Smooth muscle cell (in vitro differentiated cells): ENCODE results near the gene ANP32A. TPM values are rescaled to one million over a fixed set of nuclear protein-coding genes. Genes with fewer than 3 reads are reported as not detected.

ENCODE experiments used
- DNase-seq: peaks from one replicate; lab custom pipeline; 2025; ENCODE audit not compliant: unreplicated experiment; lab: John Stamatoyannopoulos, UW
- H2AFZ ChIP-seq: fragments of 200-600 bp; sonication (generic); 2 replicates; pipeline ENCODE4 v1.6.0; 2016; ENCODE audit warnings: antibody characterized with exemption, low read depth, mild to moderate bottlenecking
- H3F3A ChIP-seq: fragments of 200-600 bp; sonication (generic); 2 replicates; pipeline ENCODE4 v1.6.0; 2017; ENCODE audit warnings: antibody characterized with exemption, low read depth
- H3K27ac ChIP-seq: fragments of 200-600 bp; sonication (generic); 2 replicates; pipeline ENCODE4 v1.5.1; 2016; ENCODE audit warnings: low read depth, mild to moderate bottlenecking
- H3K27me3 ChIP-seq: fragments of 200-600 bp; sonication (generic); 2 replicates; pipeline ENCODE4 v1.6.1; 2016; ENCODE audit warnings: low read depth, mild to moderate bottlenecking
- H3K36me3 ChIP-seq: fragments of 200-600 bp; sonication (generic); 2 replicates; pipeline ENCODE4 v1.5.1; 2016; ENCODE audit warnings: low read depth
- H3K4me1 ChIP-seq: fragments of 200-600 bp; sonication (generic); 2 replicates; pipeline ENCODE4 v1.5.1; 2016; ENCODE audit warnings: low read depth
- H3K4me2 ChIP-seq: fragments of 200-600 bp; sonication (generic); 2 replicates; pipeline ENCODE4 v1.6.0; 2016; ENCODE audit warnings: mild to moderate bottlenecking
- H3K4me3 ChIP-seq: fragments of 200-600 bp; sonication (generic); 2 replicates; pipeline ENCODE4 v1.5.1; 2016; ENCODE audit warnings: mild to moderate bottlenecking
- H3K79me2 ChIP-seq: fragments of 200-600 bp; sonication (generic); 2 replicates; pipeline ENCODE4 v1.6.0; 2016; ENCODE audit warnings: low read depth, mild to moderate bottlenecking
- H3K9ac ChIP-seq: fragments of 200-600 bp; sonication (generic); 2 replicates; pipeline ENCODE4 v1.6.0; 2016; ENCODE audit warnings: low read depth
- H3K9me3 ChIP-seq: fragments of 200-600 bp; sonication (generic); replicated peaks from 2 replicates; pipeline ENCODE4 v1.5.1; 2016; ENCODE audit warnings: low read depth
- H4K20me1 ChIP-seq: fragments of 200-600 bp; sonication (generic); 2 replicates; pipeline ENCODE4 v1.6.0; 2016; ENCODE audit warnings: low read depth
- WGBS: methylation state at CpG from one replicate; pipeline ENCODE4 v1.1.7; 2016; ENCODE audit warnings: low lambda C conversion rate; 5-methylcytosine and 5-hydroxymethylcytosine counted together
- polyA plus RNA-seq: library from polyadenylated mRNA; unstranded; fragments of >200 nt; fragmentation: Nextera tagmentation; extraction: Ambion mirVana; gene quantifications from 2 replicates; pipeline ENCODE4 v1.2.1, GENCODE V29; 2016
- total RNA-seq: library from RNA; depleted of rRNA; stranded (reverse); fragments of >200 nt; gene quantifications from 2 replicates; pipeline ENCODE4 v1.2.3, GENCODE V29; 2014
- TF ChIP-seq, protein P1 (sequence below): fragments of 200-600 bp; sonication (generic); IDR thresholded peaks from 2 replicates; pipeline ENCODE4 v1.5.1; 2017; ENCODE audit warnings: borderline replicate concordance, mild to moderate bottlenecking, antibody characterized with exemption; ENCODE audit not compliant: insufficient read depth, poor library complexity, severe bottlenecking

ANP32A gene
- total and polyA plus RNA-seq, 2 experiments from 2014 or later = 63.1 to 93.7 TPM

DNA sequence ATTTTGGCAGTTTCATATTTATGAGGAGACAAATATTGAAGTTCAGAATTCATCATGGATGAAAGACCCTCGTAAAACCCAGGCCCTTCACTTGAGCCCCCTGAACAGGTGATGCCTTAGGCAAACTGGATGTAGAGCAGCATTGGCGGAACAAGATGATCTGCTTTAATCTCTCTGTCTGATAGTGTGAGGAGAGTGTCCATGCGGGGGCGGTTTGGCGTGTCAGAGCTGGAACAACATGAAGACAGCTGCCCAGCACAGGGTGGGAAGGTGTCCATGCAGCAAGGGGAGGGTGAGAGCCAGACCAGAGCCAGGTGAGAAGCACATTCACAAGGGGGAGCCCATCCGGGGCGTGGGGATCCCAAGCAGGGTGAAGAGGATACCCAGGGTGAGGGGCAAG is 31.8 kb upstream of the ANP32A start:
- no peaks in the 10 kb centered on the region for H3F3A ChIP-seq
- no peak for DNase-seq
- H3K4me3 ChIP-seq = no peak overlapping the region
- no peak overlapping the region for H3K9ac ChIP-seq
- H4K20me1 ChIP-seq = no peaks in the 10 kb centered on the region
- H3K36me3 ChIP-seq = no peaks in the 10 kb centered on the region
- H3K9me3 ChIP-seq = peaks cover 7% of the 10 kb centered on the region
- H3K79me2 ChIP-seq = no peaks in the 10 kb centered on the region
- no peak overlapping the region for H3K4me2 ChIP-seq
- no peak overlapping the region for H3K27ac ChIP-seq
- 85% methylated on average over 7 of the region's 7 CpGs for WGBS
- no peaks in the 10 kb centered on the region for H3K4me1 ChIP-seq
- H3K27me3 ChIP-seq = no peaks in the 10 kb centered on the region
- no peak overlapping the region for H2AFZ ChIP-seq
- TF ChIP-seq, protein P1, sequence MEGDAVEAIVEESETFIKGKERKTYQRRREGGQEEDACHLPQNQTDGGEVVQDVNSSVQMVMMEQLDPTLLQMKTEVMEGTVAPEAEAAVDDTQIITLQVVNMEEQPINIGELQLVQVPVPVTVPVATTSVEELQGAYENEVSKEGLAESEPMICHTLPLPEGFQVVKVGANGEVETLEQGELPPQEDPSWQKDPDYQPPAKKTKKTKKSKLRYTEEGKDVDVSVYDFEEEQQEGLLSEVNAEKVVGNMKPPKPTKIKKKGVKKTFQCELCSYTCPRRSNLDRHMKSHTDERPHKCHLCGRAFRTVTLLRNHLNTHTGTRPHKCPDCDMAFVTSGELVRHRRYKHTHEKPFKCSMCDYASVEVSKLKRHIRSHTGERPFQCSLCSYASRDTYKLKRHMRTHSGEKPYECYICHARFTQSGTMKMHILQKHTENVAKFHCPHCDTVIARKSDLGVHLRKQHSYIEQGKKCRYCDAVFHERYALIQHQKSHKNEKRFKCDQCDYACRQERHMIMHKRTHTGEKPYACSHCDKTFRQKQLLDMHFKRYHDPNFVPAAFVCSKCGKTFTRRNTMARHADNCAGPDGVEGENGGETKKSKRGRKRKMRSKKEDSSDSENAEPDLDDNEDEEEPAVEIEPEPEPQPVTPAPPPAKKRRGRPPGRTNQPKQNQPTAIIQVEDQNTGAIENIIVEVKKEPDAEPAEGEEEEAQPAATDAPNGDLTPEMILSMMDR = no peak

DNA sequence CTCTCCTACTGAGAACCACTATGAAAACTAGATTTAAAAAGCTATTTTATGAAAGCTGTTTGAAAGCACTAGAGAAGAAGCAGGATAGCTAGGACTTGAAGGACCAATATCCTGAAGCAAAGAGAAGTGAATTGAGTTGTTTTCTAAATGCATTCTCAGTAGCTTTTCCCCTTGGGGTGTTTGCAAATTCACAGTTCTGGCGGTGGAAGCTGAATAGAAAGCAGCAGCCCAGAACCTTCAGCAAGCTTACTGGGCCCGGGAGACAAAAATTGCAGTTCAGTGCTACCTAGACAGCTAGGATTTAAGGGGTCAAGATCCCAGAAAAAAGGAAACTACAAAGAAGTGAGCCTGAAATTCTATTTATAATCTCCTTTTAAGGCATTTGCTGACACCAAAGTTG is 31.3 kb upstream of the ANP32A start:
- Histone ChIP-seq H3K4me3 (no peak overlapping the region), H2AFZ (no peak overlapping the region), H4K20me1 (no peaks in the 10 kb centered on the region), H3K9ac (no peak overlapping the region), H3K4me2 (no peak overlapping the region), H3K36me3 (no peaks in the 10 kb centered on the region), H3K27me3 (no peaks in the 10 kb centered on the region), H3K79me2 (no peaks in the 10 kb centered on the region), H3K27ac (no peak overlapping the region), H3K4me1 (no peaks in the 10 kb centered on the region), H3K9me3 (peaks cover 3% of the 10 kb centered on the region), H3F3A (no peaks in the 10 kb centered on the region)
- no peak for DNase-seq
- WGBS = 61% methylated on average over 2 of the region's 2 CpGs
- TF ChIP-seq, protein P1 = no peak

DNA sequence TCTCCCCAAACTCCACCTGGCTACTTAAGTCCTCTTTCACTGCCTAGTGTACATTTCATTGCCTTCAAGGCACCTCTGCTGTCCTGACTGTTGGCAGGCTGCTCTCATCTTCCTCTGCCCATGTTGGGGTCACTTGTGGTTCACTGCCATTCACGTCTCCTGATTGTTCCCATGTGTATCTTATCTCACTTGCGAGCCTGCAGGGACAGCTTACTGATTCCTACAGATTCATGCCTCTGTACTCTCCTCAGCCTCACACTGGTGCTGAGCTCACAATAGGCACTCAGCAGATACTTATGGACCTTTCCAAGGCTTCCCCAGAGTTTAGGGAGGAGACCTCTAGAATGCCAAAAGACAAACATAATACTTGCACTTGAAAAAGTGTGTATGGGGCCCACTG is 28.8 kb upstream of the ANP32A start:
- Histone ChIP-seq H3K27me3 (peaks cover 8% of the 10 kb centered on the region), H3F3A (no peaks in the 10 kb centered on the region), H3K36me3 (no peaks in the 10 kb centered on the region), H3K4me3 (no peak overlapping the region), H4K20me1 (no peaks in the 10 kb centered on the region), H3K4me2 (no peak overlapping the region), H3K79me2 (no peaks in the 10 kb centered on the region), H3K27ac (no peak overlapping the region), H3K9ac (no peak overlapping the region), H3K4me1 (no peaks in the 10 kb centered on the region), H2AFZ (no peak overlapping the region), H3K9me3 (no peaks in the 10 kb centered on the region)
- 43% methylated on average over 2 of the region's 2 CpGs for WGBS
- DNase-seq = no peak
- TF ChIP-seq, protein P1 = no peak

DNA sequence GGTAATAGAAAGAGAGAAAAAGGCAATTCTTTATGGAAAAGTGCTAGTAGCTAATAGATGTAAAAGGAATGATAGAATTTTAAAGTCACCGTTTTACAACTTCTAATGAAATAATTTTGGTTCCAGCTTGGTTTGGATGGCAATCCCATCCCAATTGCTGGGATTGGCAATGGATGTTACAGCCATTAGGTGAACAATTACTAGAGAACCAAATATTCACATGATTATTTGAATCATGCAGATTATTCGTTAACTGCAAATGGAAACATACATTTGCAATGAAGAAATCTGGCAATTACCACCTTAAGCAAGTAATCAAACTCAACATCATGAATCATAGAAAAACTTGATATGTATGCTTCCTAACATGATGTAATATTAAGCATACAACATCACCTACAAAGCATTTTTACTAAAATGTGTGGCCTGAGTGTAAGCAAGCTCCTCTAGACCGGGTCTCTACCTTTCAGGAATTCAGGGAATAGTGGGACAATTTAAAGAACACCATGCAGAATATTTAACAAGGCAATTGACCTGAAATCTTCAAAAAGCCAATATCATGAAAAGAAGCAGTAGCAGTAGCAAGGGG is 26.2 kb upstream of the ANP32A start:
- Histone ChIP-seq H3K4me2 (no peak overlapping the region), H3F3A (no peaks in the 10 kb centered on the region), H3K79me2 (no peaks in the 10 kb centered on the region), H3K27ac (no peak overlapping the region), H3K4me1 (no peaks in the 10 kb centered on the region), H3K9ac (no peak overlapping the region), H3K36me3 (no peaks in the 10 kb centered on the region), H3K4me3 (no peak overlapping the region), H3K9me3 (no peaks in the 10 kb centered on the region), H4K20me1 (no peaks in the 10 kb centered on the region), H3K27me3 (peaks cover 33% of the 10 kb centered on the region), H2AFZ (no peak overlapping the region)
- DNase-seq = no peak
- 84% methylated on average over 3 of the region's 3 CpGs for WGBS
- TF ChIP-seq, protein P1 = no peak
